ENCODE measurements around the gene FASN.

- TF ChIP-seq CTCF (IDR thresholded peaks at IDR 0.05) (no peak), POLR2A (IDR thresholded peaks at IDR 0.05) (no peak)
Observed at GRCh38 chr17:82072827-82073226, 25.2 kb downstream of the FASN start.

All from Peyer's patch (tissue), 4 donors.